ENCODE results near the gene POLR3A.

POLR3A gene

GRCh38 chr10:77963901-77964300 lies 65.4 kb downstream of the POLR3A start:
- Histone ChIP-seq H3K27me3 (ENCODE audit: insufficient read depth, poor library complexity, severe bottlenecking) (no peaks in the 10 kb centered on the region), H3K27ac (ENCODE audit: poor library complexity, severe bottlenecking) (no peak overlapping the region), H3K4me1 (ENCODE audit: insufficient read depth, poor library complexity, severe bottlenecking) (peaks cover 3% of the 10 kb centered on the region), H3K9me3 (ENCODE audit: severe bottlenecking) (peaks cover 5% of the 10 kb centered on the region), H3K36me3 (ENCODE audit: low read depth) (no peaks in the 10 kb centered on the region), H3K4me3 (ENCODE audit: severe bottlenecking) (no peak overlapping the region)
- DNase-seq (ENCODE audit: low spot score), result no peak
- no peak for TF ChIP-seq CTCF (IDR thresholded peaks at IDR 0.05; ENCODE audit: poor library complexity, severe bottlenecking)
- no peak for ATAC-seq (ENCODE audit: low read depth)

GRCh38 chr10:77962350-77963146 lies 66.8 kb downstream of the POLR3A start:
- no peak for TF ChIP-seq CTCF (IDR thresholded peaks at IDR 0.05; ENCODE audit: poor library complexity, severe bottlenecking)
- no peak for ATAC-seq (ENCODE audit: low read depth)

GRCh38 chr10:77961668-77962067 lies 67.6 kb downstream of the POLR3A start:
- Histone ChIP-seq H3K36me3 (ENCODE audit: low read depth) (no peaks in the 10 kb centered on the region), H3K27ac (ENCODE audit: poor library complexity, severe bottlenecking) (no peak overlapping the region)
- no peak for ATAC-seq (ENCODE audit: low read depth)

More at GRCh38 chr10:77962350-77963146, 66.8 kb downstream of the POLR3A start:
- no peak overlapping the region for H3K4me3 ChIP-seq (ENCODE audit: severe bottlenecking)
- no peak overlapping the region for H3K27ac ChIP-seq (ENCODE audit: poor library complexity, severe bottlenecking)
- peaks cover 3% of the 10 kb centered on the region for H3K4me1 ChIP-seq (ENCODE audit: insufficient read depth, poor library complexity, severe bottlenecking)
- DNase-seq (ENCODE audit: low spot score), result no peak
- H3K9me3 ChIP-seq (ENCODE audit: severe bottlenecking), result peaks cover 5% of the 10 kb centered on the region
- H3K27me3 ChIP-seq (ENCODE audit: insufficient read depth, poor library complexity, severe bottlenecking), result no peaks in the 10 kb centered on the region
- no peaks in the 10 kb centered on the region for H3K36me3 ChIP-seq (ENCODE audit: low read depth)

GRCh38 chr10:77960829-77961329 lies 68.4 kb downstream of the POLR3A start:
- no peak for TF ChIP-seq CTCF (IDR thresholded peaks at IDR 0.05; ENCODE audit: poor library complexity, severe bottlenecking)
- peaks cover 3% of the 10 kb centered on the region for H3K4me1 ChIP-seq (ENCODE audit: insufficient read depth, poor library complexity, severe bottlenecking)
- no peak overlapping the region for H3K27ac ChIP-seq (ENCODE audit: poor library complexity, severe bottlenecking)
- ATAC-seq (ENCODE audit: low read depth) (no peak), DNase-seq (ENCODE audit: low spot score) (no peak)
- H3K9me3 ChIP-seq (ENCODE audit: severe bottlenecking), result peaks cover 5% of the 10 kb centered on the region
- no peak overlapping the region for H3K4me3 ChIP-seq (ENCODE audit: severe bottlenecking)
- H3K36me3 ChIP-seq (ENCODE audit: low read depth), result no peaks in the 10 kb centered on the region
- no peaks in the 10 kb centered on the region for H3K27me3 ChIP-seq (ENCODE audit: insufficient read depth, poor library complexity, severe bottlenecking)

More at GRCh38 chr10:77961668-77962067, 67.6 kb downstream of the POLR3A start:
- no peak overlapping the region for H3K4me3 ChIP-seq (ENCODE audit: severe bottlenecking)
- peaks cover 3% of the 10 kb centered on the region for H3K4me1 ChIP-seq (ENCODE audit: insufficient read depth, poor library complexity, severe bottlenecking)
- peaks cover 5% of the 10 kb centered on the region for H3K9me3 ChIP-seq (ENCODE audit: severe bottlenecking)
- H3K27me3 ChIP-seq (ENCODE audit: insufficient read depth, poor library complexity, severe bottlenecking), result no peaks in the 10 kb centered on the region
- DNase-seq (ENCODE audit: low spot score), result no peak
- TF ChIP-seq CTCF (IDR thresholded peaks at IDR 0.05; ENCODE audit: poor library complexity, severe bottlenecking), result no peak
